C4-2B (cell line): ENCODE data around the gene CUX1.

ENCODE experiments used
- CTCF ChIP-seq: fragments of 450-650 bp; conservative IDR thresholded peaks from 2 replicates; pipeline ENCODE4 v1.5.1; 2017; ENCODE audit warnings: mild to moderate bottlenecking
- ZFX ChIP-seq: fragments of 450-650 bp; IDR thresholded peaks from 2 replicates; pipeline ENCODE4 v1.6.1; 2017

DNA sequence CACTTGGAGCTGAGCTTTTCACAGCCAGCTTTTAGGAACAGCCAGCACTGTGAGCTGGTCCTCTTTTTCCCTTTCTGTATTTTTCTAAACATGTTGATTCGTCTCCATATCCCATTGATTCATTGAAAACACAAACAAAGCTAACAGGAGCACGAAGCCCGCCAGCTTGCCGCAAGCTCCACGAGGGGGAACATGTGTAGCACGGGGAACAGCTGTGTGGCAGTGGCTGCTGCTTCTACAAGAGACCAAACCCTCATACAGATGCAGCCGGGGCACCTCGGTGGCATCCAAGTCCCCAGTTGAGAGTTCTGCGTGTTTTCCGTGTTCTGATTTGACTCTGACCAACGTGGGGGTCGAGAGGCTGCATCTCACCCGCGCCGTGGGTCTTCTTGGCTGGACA, 388.5 kb downstream of the CUX1 start:
- TF ChIP-seq CTCF (no peak), ZFX (no peak)
